ENCODE measurements around the gene NUDT17.

Gene NUDT17

GRCh38 chr1:145845514-145846161, at the start of gene NUDT17:
Gene NUDT17, plus strand, starts transcription at chr1:145845630. Its CDS starts 11 bp downstream, at chr1:145845641.
- TF ChIP-seq CTCF (IDR thresholded peaks at IDR 0.05; ENCODE audit: extremely low read depth, missing control alignments), result peak; percentile 81
- peak; percentile 84 for DNase-seq (ENCODE audit: low spot score)

GRCh38 chr1:145796753-145797152, 48.7 kb upstream of the NUDT17 start:
- TF ChIP-seq CTCF (IDR thresholded peaks at IDR 0.05; ENCODE audit: extremely low read depth, missing control alignments), result no peak
- DNase-seq (ENCODE audit: low spot score), result no peak

GRCh38 chr1:145799806-145800205, 45.6 kb upstream of the NUDT17 start:
- no peak for TF ChIP-seq CTCF (IDR thresholded peaks at IDR 0.05; ENCODE audit: extremely low read depth, missing control alignments)

GRCh38 chr1:145804235-145805045, 41.0 kb upstream of the NUDT17 start:
- no peak for DNase-seq (ENCODE audit: low spot score)
- TF ChIP-seq CTCF (IDR thresholded peaks at IDR 0.05; ENCODE audit: extremely low read depth, missing control alignments), result no peak

More at GRCh38 chr1:145799806-145800205, 45.6 kb upstream of the NUDT17 start:
- DNase-seq (ENCODE audit: low spot score), result no peak

GRCh38 chr1:145805057-145805456, 40.4 kb upstream of the NUDT17 start:
- no peak for TF ChIP-seq CTCF (IDR thresholded peaks at IDR 0.05; ENCODE audit: extremely low read depth, missing control alignments)
- no peak for DNase-seq (ENCODE audit: low spot score)

- no peak for DNase-seq (ENCODE audit: low spot score)
Observed at GRCh38 chr1:145806408-145806807, 39.0 kb upstream of the NUDT17 start.

More at GRCh38 chr1:145806408-145806807, 39.0 kb upstream of the NUDT17 start:
- TF ChIP-seq CTCF (IDR thresholded peaks at IDR 0.05; ENCODE audit: extremely low read depth, missing control alignments), result no peak
